ENCODE data around the gene NR3C1. TPM values are rescaled to one million over a fixed set of nuclear protein-coding genes. Genes with fewer than 3 reads are reported as not detected.

The NR3C1 gene
- total RNA-seq, 4 donors from 2014 or later: 56.7 to 79.1 (median 64.4) TPM

GRCh38 chr5:143390258-143390657 is 13.2 kb downstream of the NR3C1 start:
- H3K27me3 ChIP-seq: no peaks in the 10 kb centered on the region
- H3K27ac ChIP-seq: peak overlapping the region; percentile 27 to 99 (median 84)
- TF ChIP-seq CTCF (IDR thresholded peaks at IDR 0.05 in 4 of 5, conservative IDR thresholded peaks at IDR 0.05 in 1 of 5) (no peak), POLR2A (IDR thresholded peaks at IDR 0.05) (no peak)
- no peaks in the 10 kb centered on the region for H3K36me3 ChIP-seq
- in situ Hi-C loops (cut with MboI; ENCODE audit: low sequenced_read_pairs in 4 of 4): loop anchor here in 1 of 4 donors (25.0 kb wide), 1 partner anchor 253 kb away; no protein-coding TSS in a partner anchor
- H3K4me3 ChIP-seq: no peak overlapping the region
- no peak for ATAC-seq
- peaks cover 86% of the 10 kb centered on the region in 2 donors for H3K4me1 ChIP-seq
- DNase-seq: no peak
- H3K9me3 ChIP-seq: no peaks in the 10 kb centered on the region
- intact Hi-C loops (cut with DNase I; ENCODE audit: low total_unique reads): no loop called here

- Histone ChIP-seq H3K9me3 (no peaks in the 10 kb centered on the region), H3K4me1 (peaks cover 64 to 68% of the 10 kb centered on the region in 2 donors), H3K36me3 (no peaks in the 10 kb centered on the region), H3K4me3 (no peak overlapping the region), H3K27me3 (no peaks in the 10 kb centered on the region), H3K27ac (peak overlapping the region in 3 of 4 donors; percentile 40 to 52 (median 44))
- TF ChIP-seq POLR2A (IDR thresholded peaks at IDR 0.05) (no peak), CTCF (IDR thresholded peaks at IDR 0.05 in 4 of 5, conservative IDR thresholded peaks at IDR 0.05 in 1 of 5) (no peak)
- DNase-seq: no peak
- in situ Hi-C loops (cut with MboI; ENCODE audit: low sequenced_read_pairs in 4 of 4) (loop anchor here in 1 of 4 donors (25.0 kb wide), 1 partner anchor 249 kb away; no protein-coding TSS in a partner anchor), intact Hi-C loops (cut with DNase I; ENCODE audit: low total_unique reads) (no loop called here)
- no peak for ATAC-seq
Measured at GRCh38 chr5:143386725-143387124, 16.8 kb downstream of the NR3C1 start.

GRCh38 chr5:143384865-143385657 is 18.4 kb downstream of the NR3C1 start:
- TF ChIP-seq CTCF (IDR thresholded peaks at IDR 0.05 in 4 of 5, conservative IDR thresholded peaks at IDR 0.05 in 1 of 5) (no peak), POLR2A (IDR thresholded peaks at IDR 0.05) (no peak)
- no peaks in the 10 kb centered on the region for H3K36me3 ChIP-seq
- ATAC-seq (no peak), DNase-seq (no peak)
- H3K4me3 ChIP-seq: no peak overlapping the region
- no peaks in the 10 kb centered on the region for H3K27me3 ChIP-seq
- in situ Hi-C loops (cut with MboI; ENCODE audit: low sequenced_read_pairs in 4 of 4): loop anchor here in 1 of 4 donors (25.0 kb wide), 1 partner anchor 248 kb away; no protein-coding TSS in a partner anchor
- H3K27ac ChIP-seq: peak overlapping the region in 1 of 4 donors; percentile 24
- peaks cover 64% of the 10 kb centered on the region in 2 donors for H3K4me1 ChIP-seq
- H3K9me3 ChIP-seq: no peaks in the 10 kb centered on the region
- intact Hi-C loops (cut with DNase I; ENCODE audit: low total_unique reads): no loop called here

GRCh38 chr5:143383988-143384387 is 19.5 kb downstream of the NR3C1 start:
- no peak for DNase-seq
- intact Hi-C loops (cut with DNase I; ENCODE audit: low total_unique reads): no loop called here
- H3K36me3 ChIP-seq: no peaks in the 10 kb centered on the region
- H3K4me1 ChIP-seq: peaks cover 62 to 64% of the 10 kb centered on the region in 2 donors
- ATAC-seq: no peak
- no peak overlapping the region for H3K4me3 ChIP-seq
- TF ChIP-seq CTCF (IDR thresholded peaks at IDR 0.05 in 4 of 5, conservative IDR thresholded peaks at IDR 0.05 in 1 of 5) (no peak), POLR2A (IDR thresholded peaks at IDR 0.05) (no peak)
- H3K27ac ChIP-seq: peak overlapping the region in 3 of 4 donors; percentile 8 to 24 (median 9)
- in situ Hi-C loops (cut with MboI; ENCODE audit: low sequenced_read_pairs in 4 of 4): loop anchor here in 1 of 4 donors (25.0 kb wide), 1 partner anchor 247 kb away; no protein-coding TSS in a partner anchor
- no peaks in the 10 kb centered on the region for H3K9me3 ChIP-seq
- H3K27me3 ChIP-seq: no peaks in the 10 kb centered on the region

Data from gastrocnemius medialis (tissue), 4 donors.